ENCODE data around the gene LRMDA. TPM values are rescaled to one million over a fixed set of nuclear protein-coding genes. Genes with fewer than 3 reads are reported as not detected.

The LRMDA gene
- total RNA-seq, 1 donor from 2014 or later = 0.19 TPM

- Mint-ChIP-seq H3K4me3 (ENCODE audit: unreplicated experiment) (no peak overlapping the region), H3K9me3 (ENCODE audit: unreplicated experiment) (no peaks in the 10 kb centered on the region), H3K36me3 (ENCODE audit: unreplicated experiment) (no peaks in the 10 kb centered on the region), H3K27ac (ENCODE audit: unreplicated experiment) (no peak overlapping the region), H3K4me1 (ENCODE audit: unreplicated experiment) (no peaks in the 10 kb centered on the region), H3K27me3 (ENCODE audit: unreplicated experiment) (peaks cover 27% of the 10 kb centered on the region)
- TF ChIP-seq, protein P1, sequence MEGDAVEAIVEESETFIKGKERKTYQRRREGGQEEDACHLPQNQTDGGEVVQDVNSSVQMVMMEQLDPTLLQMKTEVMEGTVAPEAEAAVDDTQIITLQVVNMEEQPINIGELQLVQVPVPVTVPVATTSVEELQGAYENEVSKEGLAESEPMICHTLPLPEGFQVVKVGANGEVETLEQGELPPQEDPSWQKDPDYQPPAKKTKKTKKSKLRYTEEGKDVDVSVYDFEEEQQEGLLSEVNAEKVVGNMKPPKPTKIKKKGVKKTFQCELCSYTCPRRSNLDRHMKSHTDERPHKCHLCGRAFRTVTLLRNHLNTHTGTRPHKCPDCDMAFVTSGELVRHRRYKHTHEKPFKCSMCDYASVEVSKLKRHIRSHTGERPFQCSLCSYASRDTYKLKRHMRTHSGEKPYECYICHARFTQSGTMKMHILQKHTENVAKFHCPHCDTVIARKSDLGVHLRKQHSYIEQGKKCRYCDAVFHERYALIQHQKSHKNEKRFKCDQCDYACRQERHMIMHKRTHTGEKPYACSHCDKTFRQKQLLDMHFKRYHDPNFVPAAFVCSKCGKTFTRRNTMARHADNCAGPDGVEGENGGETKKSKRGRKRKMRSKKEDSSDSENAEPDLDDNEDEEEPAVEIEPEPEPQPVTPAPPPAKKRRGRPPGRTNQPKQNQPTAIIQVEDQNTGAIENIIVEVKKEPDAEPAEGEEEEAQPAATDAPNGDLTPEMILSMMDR (IDR thresholded peaks at IDR 0.05) = no peak
- no peak for DNase-seq (ENCODE audit: extremely low spot score, unreplicated experiment)
These were observed 249.9 kb downstream of the LRMDA start for GRCh38 chr10:75681334-75681733.

DNA sequence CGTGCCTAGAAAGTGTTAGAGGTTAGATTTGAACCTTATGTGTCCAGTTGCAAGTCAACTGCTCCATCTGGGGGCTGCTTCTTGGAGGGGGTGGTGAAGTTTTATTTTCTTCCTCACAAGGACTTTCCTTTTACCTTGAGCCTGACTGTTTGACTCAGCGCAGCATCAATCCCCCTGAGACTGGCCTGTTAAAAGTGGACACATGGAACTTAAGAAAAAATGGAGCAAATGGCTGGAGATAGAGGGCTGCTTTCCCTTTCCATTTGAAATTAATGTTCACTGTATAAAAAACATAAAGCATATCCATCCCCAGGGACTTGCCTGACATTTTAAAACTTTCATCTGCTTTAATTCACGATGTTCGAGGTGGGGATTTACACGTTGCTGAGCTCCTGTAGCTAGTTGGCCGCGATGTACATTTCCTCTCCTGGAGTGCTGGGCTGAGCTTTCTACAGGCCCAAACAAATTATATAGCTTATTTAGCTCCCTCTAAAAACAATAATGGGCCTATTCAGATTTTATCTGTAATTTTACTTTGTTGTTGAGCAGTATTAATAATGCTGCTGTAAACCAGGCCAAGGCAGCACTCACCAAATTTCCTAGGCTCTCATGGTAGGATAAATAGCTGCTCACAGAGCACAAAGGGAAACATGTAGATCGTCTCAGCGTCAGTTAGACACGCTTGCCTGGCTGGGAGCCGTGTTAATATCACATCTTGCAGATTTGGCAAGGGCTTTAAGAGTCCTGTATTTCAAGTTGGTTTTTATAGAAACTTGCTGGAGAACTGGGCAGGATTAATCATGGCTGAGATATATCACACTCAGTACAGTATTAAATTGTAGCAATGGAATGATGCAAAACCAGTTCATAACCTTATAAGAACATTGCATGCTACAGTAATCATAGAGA lies 251.5 kb downstream of the LRMDA start:
- no peak overlapping the region for H3K27ac Mint-ChIP-seq (ENCODE audit: unreplicated experiment)
- peaks cover 10% of the 10 kb centered on the region for H3K9me3 Mint-ChIP-seq (ENCODE audit: unreplicated experiment)
- peaks cover 14% of the 10 kb centered on the region for H3K27me3 Mint-ChIP-seq (ENCODE audit: unreplicated experiment)
- DNase-seq (ENCODE audit: extremely low spot score, unreplicated experiment) = no peak
- H3K4me3 Mint-ChIP-seq (ENCODE audit: unreplicated experiment) = no peak overlapping the region
- TF ChIP-seq, protein P1 (IDR thresholded peaks at IDR 0.05) = no peak
- no peaks in the 10 kb centered on the region for H3K36me3 Mint-ChIP-seq (ENCODE audit: unreplicated experiment)
- no peaks in the 10 kb centered on the region for H3K4me1 Mint-ChIP-seq (ENCODE audit: unreplicated experiment)

- peaks cover 4% of the 10 kb centered on the region for H3K27me3 Mint-ChIP-seq (ENCODE audit: unreplicated experiment)
- H3K4me1 Mint-ChIP-seq (ENCODE audit: unreplicated experiment) = no peaks in the 10 kb centered on the region
- no peak for DNase-seq (ENCODE audit: extremely low spot score, unreplicated experiment)
- peaks cover 13% of the 10 kb centered on the region for H3K9me3 Mint-ChIP-seq (ENCODE audit: unreplicated experiment)
- no peak overlapping the region for H3K4me3 Mint-ChIP-seq (ENCODE audit: unreplicated experiment)
- no peak overlapping the region for H3K27ac Mint-ChIP-seq (ENCODE audit: unreplicated experiment)
- no peaks in the 10 kb centered on the region for H3K36me3 Mint-ChIP-seq (ENCODE audit: unreplicated experiment)
- TF ChIP-seq, protein P1 (IDR thresholded peaks at IDR 0.05) = no peak
These were observed 253.8 kb downstream of the LRMDA start for GRCh38 chr10:75685187-75685586.

- H3K27me3 Mint-ChIP-seq (ENCODE audit: unreplicated experiment) = peaks cover 8% of the 10 kb centered on the region
- no peak for DNase-seq (ENCODE audit: extremely low spot score, unreplicated experiment)
- no peaks in the 10 kb centered on the region for H3K4me1 Mint-ChIP-seq (ENCODE audit: unreplicated experiment)
- TF ChIP-seq, protein P1 (IDR thresholded peaks at IDR 0.05) = no peak
- peaks cover 13% of the 10 kb centered on the region for H3K9me3 Mint-ChIP-seq (ENCODE audit: unreplicated experiment)
- H3K27ac Mint-ChIP-seq (ENCODE audit: unreplicated experiment) = no peak overlapping the region
- no peaks in the 10 kb centered on the region for H3K36me3 Mint-ChIP-seq (ENCODE audit: unreplicated experiment)
- no peak overlapping the region for H3K4me3 Mint-ChIP-seq (ENCODE audit: unreplicated experiment)
These were observed 257.3 kb downstream of the LRMDA start for GRCh38 chr10:75688506-75689300.

DNA sequence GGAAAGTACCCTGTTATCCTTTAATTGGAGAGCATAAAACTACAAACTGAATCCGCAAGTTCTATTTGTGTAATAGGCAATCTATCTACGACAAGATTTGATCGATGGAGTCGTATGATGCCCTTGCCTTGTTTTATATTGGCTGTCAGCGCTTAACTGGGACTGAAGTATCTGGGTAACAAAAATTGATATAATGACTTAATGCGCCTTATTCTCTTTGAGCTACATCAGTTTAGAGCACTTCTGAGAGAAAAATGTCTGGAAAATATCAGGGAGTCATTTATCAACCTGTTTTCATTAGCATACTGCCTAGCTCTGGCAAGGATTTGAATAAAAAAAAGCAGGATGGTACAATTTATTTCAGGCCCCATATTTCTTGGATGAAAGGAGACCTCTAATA lies 262.1 kb downstream of the LRMDA start:
- no peaks in the 10 kb centered on the region for H3K9me3 Mint-ChIP-seq (ENCODE audit: unreplicated experiment)
- TF ChIP-seq, protein P1 (IDR thresholded peaks at IDR 0.05) = no peak

More for the DNA sequence above, 262.1 kb downstream of the LRMDA start:
- no peak overlapping the region for H3K27ac Mint-ChIP-seq (ENCODE audit: unreplicated experiment)
- H3K36me3 Mint-ChIP-seq (ENCODE audit: unreplicated experiment) = no peaks in the 10 kb centered on the region
- peaks cover 23% of the 10 kb centered on the region for H3K27me3 Mint-ChIP-seq (ENCODE audit: unreplicated experiment)
- DNase-seq (ENCODE audit: extremely low spot score, unreplicated experiment) = no peak
- no peak overlapping the region for H3K4me3 Mint-ChIP-seq (ENCODE audit: unreplicated experiment)
- no peaks in the 10 kb centered on the region for H3K4me1 Mint-ChIP-seq (ENCODE audit: unreplicated experiment)
